WTC11 (cell line): ENCODE measurements around the gene KCNIP2. TPM values are rescaled to one million over a fixed set of nuclear protein-coding genes. Genes with fewer than 3 reads are reported as not detected.

Experiments
- ATAC-seq: fragments of 200-7000 bp; cut with Tn5 transposase; 2 replicates; pipeline ENCODE4 v1.10.0; 2021; ENCODE audit warnings: mild to moderate bottlenecking, moderate library complexity
- CTCF ChIA-PET: fragments of 300-600 bp; sonication (Branson Sonifier 250); formaldehyde crosslinking; loops from one replicate; lab custom pipeline; 2021; ENCODE audit warnings: antibody characterized with exemption; lab: Charles Lee
- POLR2A ChIA-PET: fragments of 350-600 bp; sonication (Branson Sonifier 250); formaldehyde crosslinking; loops from one replicate; lab custom pipeline; 2021; ENCODE audit warnings: antibody characterized with exemption; lab: Charles Lee
- DNase-seq: peaks from one replicate; pipeline ENCODE4 v3.0.0; 2021; ENCODE audit warnings: low spot score
- H3K27ac Mint-ChIP-seq: 2 replicates; pipeline ENCODE4 v1.8.0; 2021; ENCODE audit warnings: mixed read lengths
- H3K27me3 Mint-ChIP-seq: 2 replicates; pipeline ENCODE4 v1.8.0; 2021; ENCODE audit warnings: low read depth, mild to moderate bottlenecking, moderate library complexity, mixed read lengths
- H3K36me3 Mint-ChIP-seq: 2 replicates; pipeline ENCODE4 v1.8.0; 2021; ENCODE audit warnings: mixed read lengths
- H3K4me1 Mint-ChIP-seq: 2 replicates; pipeline ENCODE4 v1.8.0; 2022; ENCODE audit warnings: mixed read lengths
- H3K4me3 Mint-ChIP-seq: 2 replicates; pipeline ENCODE4 v1.8.0; 2021; ENCODE audit warnings: mild to moderate bottlenecking, moderate library complexity, mixed read lengths
- H3K9me3 Mint-ChIP-seq: 2 replicates; pipeline ENCODE4 v1.8.0; 2021; ENCODE audit warnings: mixed read lengths
- ETV6 ChIP-seq: sonication (generic); formaldehyde crosslinking; IDR thresholded peaks from 2 replicates; pipeline ENCODE4 v1.8.1; 2022; ENCODE audit warnings: mild to moderate bottlenecking, missing genetic modification reagents
- FOXJ3 ChIP-seq: sonication (generic); formaldehyde crosslinking; IDR thresholded peaks from 2 replicates; pipeline ENCODE4 v1.9.0; 2021; ENCODE audit warnings: missing genetic modification reagents, mild to moderate bottlenecking, borderline replicate concordance
- FOXK1 ChIP-seq: sonication (generic); formaldehyde crosslinking; IDR thresholded peaks from 2 replicates; pipeline ENCODE4 v1.8.0; 2022; ENCODE audit warnings: mild to moderate bottlenecking, moderate library complexity, missing genetic modification reagents
- IRF2 ChIP-seq: sonication (generic); formaldehyde crosslinking; IDR thresholded peaks from 2 replicates; pipeline ENCODE4 v1.8.0; 2022; ENCODE audit warnings: low read depth, missing genetic modification reagents, borderline replicate concordance
- NFE2L1 ChIP-seq: sonication (generic); formaldehyde crosslinking; IDR thresholded peaks from 2 replicates; pipeline ENCODE4 v1.8.1; 2023; ENCODE audit warnings: missing genetic modification reagents
- NFYB ChIP-seq: sonication (generic); formaldehyde crosslinking; conservative IDR thresholded peaks from 2 replicates; pipeline ENCODE4 v1.8.0; 2022; ENCODE audit warnings: low read depth, missing genetic modification reagents
- NR1H2 ChIP-seq: sonication (generic); formaldehyde crosslinking; IDR thresholded peaks from 2 replicates; pipeline ENCODE4 v1.9.0; 2021; ENCODE audit warnings: mild to moderate bottlenecking, moderate library complexity, missing genetic modification reagents
- NR3C1 ChIP-seq: sonication (generic); formaldehyde crosslinking; conservative IDR thresholded peaks from 2 replicates; pipeline ENCODE4 v1.8.1; 2023; ENCODE audit warnings: low read depth, mild to moderate bottlenecking, missing genetic modification reagents
- SMAD3 ChIP-seq: sonication (generic); formaldehyde crosslinking; IDR thresholded peaks from 2 replicates; pipeline ENCODE4 v1.8.0; 2022; ENCODE audit warnings: missing genetic modification reagents, mild to moderate bottlenecking, borderline replicate concordance
- SMAD4 ChIP-seq: sonication (generic); formaldehyde crosslinking; IDR thresholded peaks from 2 replicates; pipeline ENCODE4 v1.8.0; 2022; ENCODE audit warnings: mild to moderate bottlenecking, missing genetic modification reagents
- SP1 ChIP-seq: sonication (generic); formaldehyde crosslinking; conservative IDR thresholded peaks from 2 replicates; pipeline ENCODE4 v1.8.1; 2022; ENCODE audit warnings: missing genetic modification reagents
- ZBTB21 ChIP-seq: sonication (generic); formaldehyde crosslinking; IDR thresholded peaks from 2 replicates; pipeline ENCODE4 v1.8.1; 2023; ENCODE audit warnings: mild to moderate bottlenecking, missing genetic modification reagents, borderline replicate concordance
- ZNF121 ChIP-seq: sonication (generic); formaldehyde crosslinking; IDR thresholded peaks from 2 replicates; pipeline ENCODE4 v1.8.0; 2023; ENCODE audit warnings: missing genetic modification reagents
- ZNF232 ChIP-seq: sonication (generic); formaldehyde crosslinking; IDR thresholded peaks from 2 replicates; pipeline ENCODE4 v1.8.0; 2022; ENCODE audit warnings: mild to moderate bottlenecking, missing genetic modification reagents
- ZNF416 ChIP-seq: fragments of 250-450 bp; sonication (Bioruptor Pico); IDR thresholded peaks from 2 replicates; pipeline ENCODE4 v1.9.0; 2021; ENCODE audit warnings: mild to moderate bottlenecking, inconsistent platforms
- ZNF423 ChIP-seq: fragments of 250-450 bp; sonication (Bioruptor Pico); IDR thresholded peaks from 2 replicates; pipeline ENCODE4 v2.1.2; 2022; ENCODE audit warnings: mild to moderate bottlenecking, moderate library complexity
- total RNA-seq: library from RNA; stranded (reverse); gene quantifications from 3 replicates; pipeline ENCODE4 v1.2.3, GENCODE V29; 2021
- TF ChIP-seq, protein P1 (sequence below): sonication (generic); formaldehyde crosslinking; IDR thresholded peaks from 2 replicates; pipeline ENCODE4 v1.8.1; 2023; ENCODE audit warnings: mild to moderate bottlenecking, missing genetic modification reagents
- TF ChIP-seq, protein P2 (sequence below): sonication (generic); formaldehyde crosslinking; IDR thresholded peaks from 2 replicates; pipeline ENCODE4 v1.8.1; 2022; ENCODE audit warnings: mild to moderate bottlenecking, missing genetic modification reagents, moderate library complexity, borderline replicate concordance
- TF ChIP-seq, protein P3 (sequence below): sonication (generic); formaldehyde crosslinking; IDR thresholded peaks from 2 replicates; pipeline ENCODE4 v1.8.1; 2022; ENCODE audit warnings: low read depth, mild to moderate bottlenecking, moderate library complexity, missing genetic modification reagents, borderline replicate concordance
- TF ChIP-seq, protein P4 (sequence below): sonication (generic); formaldehyde crosslinking; IDR thresholded peaks from 2 replicates; pipeline ENCODE4 v1.8.1; 2022; ENCODE audit warnings: missing genetic modification reagents, borderline replicate concordance
- TF ChIP-seq, protein P5 (sequence below): sonication (generic); formaldehyde crosslinking; IDR thresholded peaks from 2 replicates; pipeline ENCODE4 v1.8.0; 2023; ENCODE audit warnings: missing genetic modification reagents
- TF ChIP-seq, protein P6 (sequence below): fragments of 250-450 bp; sonication (Bioruptor Pico); IDR thresholded peaks from 2 replicates; pipeline ENCODE4 v1.9.0; 2021; ENCODE audit warnings: moderate library complexity, mild to moderate bottlenecking, inconsistent platforms, borderline replicate concordance
- TF ChIP-seq, protein P7 (sequence below): fragments of 250-450 bp; sonication (Bioruptor Pico); IDR thresholded peaks from 2 replicates; pipeline ENCODE4 v2.1.2; 2022; ENCODE audit warnings: mild to moderate bottlenecking, moderate library complexity
- TF ChIP-seq, protein P8 (sequence below): fragments of 250-450 bp; sonication (Bioruptor Pico); IDR thresholded peaks from 2 replicates; pipeline ENCODE4 v1.8.0; 2021; ENCODE audit warnings: mild to moderate bottlenecking

KCNIP2 gene
- total RNA-seq, 1 experiment from 2014 or later: 5.2 TPM

DNA sequence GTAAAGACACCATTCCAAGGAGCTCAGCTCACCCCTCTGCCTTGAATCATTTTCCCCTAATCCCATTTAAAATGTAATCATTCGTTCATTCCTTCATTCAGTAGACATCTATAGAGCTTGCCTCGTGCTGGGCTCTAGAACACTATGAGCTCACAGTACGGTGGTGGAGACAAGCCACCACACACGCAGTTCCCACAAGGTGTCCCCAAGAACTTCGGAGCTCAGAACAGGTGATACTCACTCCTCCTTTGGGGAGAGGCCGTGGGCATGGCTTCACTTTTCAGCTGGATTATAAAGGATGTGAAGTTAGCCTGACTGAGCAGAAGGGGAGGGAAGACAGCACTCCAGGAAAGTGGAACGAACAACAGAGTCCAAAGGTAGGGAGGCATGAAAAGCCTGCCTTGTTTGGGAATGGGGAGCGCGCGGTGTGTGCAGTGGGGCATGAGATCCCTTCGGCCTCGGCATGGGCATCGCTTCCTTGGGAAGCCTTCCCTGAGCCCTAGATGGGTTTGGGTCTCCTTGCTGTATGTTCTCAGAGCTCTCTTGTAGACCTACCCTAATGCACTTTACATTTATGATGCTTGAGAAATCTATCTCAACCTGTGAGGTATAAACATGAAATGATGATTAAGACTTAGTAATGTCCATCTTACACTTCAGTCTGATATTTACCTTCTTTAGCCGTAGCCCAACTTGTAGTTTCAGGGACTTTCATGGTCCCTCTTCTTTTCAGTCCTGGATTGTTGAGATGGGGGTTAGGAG, 24.5 kb downstream of the KCNIP2 start (continued):
- TF ChIP-seq, protein P1, sequence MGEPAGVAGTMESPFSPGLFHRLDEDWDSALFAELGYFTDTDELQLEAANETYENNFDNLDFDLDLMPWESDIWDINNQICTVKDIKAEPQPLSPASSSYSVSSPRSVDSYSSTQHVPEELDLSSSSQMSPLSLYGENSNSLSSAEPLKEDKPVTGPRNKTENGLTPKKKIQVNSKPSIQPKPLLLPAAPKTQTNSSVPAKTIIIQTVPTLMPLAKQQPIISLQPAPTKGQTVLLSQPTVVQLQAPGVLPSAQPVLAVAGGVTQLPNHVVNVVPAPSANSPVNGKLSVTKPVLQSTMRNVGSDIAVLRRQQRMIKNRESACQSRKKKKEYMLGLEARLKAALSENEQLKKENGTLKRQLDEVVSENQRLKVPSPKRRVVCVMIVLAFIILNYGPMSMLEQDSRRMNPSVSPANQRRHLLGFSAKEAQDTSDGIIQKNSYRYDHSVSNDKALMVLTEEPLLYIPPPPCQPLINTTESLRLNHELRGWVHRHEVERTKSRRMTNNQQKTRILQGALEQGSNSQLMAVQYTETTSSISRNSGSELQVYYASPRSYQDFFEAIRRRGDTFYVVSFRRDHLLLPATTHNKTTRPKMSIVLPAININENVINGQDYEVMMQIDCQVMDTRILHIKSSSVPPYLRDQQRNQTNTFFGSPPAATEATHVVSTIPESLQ (CRISPR knock-in tag): no peak
- TF ChIP-seq FOXJ3 (no peak), SP1 (CRISPR knock-in tag) (no peak), NR3C1 (no peak), SMAD3 (CRISPR knock-in tag) (no peak)

DNA sequence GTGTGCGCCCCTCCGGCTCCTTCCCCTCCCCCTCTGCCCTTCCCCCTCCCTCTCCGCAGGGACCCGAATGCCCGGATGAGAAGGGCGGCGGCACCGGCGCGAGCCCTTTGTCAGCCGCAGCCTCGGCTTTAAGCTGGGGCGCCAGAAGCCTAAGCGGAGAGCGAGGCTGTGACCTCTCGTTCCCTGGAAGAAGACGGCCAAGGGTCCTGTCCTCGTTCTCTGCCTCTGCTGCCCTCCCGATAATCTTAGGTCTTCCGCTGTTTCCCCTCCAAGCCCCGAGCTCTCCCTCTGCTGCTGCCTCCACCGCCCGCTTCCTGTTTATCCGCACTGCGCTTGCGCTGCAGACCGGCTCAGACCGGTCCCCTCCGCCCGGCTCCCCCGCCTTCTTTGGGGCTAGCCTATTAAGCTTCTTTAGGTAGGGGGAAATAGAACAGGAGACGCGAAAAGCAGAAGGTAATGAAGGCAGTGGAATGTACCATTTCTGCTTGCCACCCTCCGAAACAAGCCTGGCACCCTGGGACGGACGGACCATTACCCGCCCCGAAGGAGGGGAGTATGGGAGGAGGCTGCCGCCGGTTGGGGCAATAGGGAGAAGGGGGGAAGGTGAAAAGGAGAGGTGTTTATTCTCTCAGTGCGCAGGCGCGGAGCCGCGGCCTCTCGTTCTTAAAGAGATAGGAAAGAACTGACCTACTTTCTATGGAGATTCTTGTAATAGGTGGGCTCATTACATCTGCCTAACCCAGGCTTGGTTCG, 25.3 kb downstream of the KCNIP2 start, which contains the start of gene OGA:
Gene OGA (minus strand): TSS at position 326 of the 753 bp plus-strand sequence. CDS start 422 bp downstream, outside the sequence.
- POLR2A ChIA-PET: interaction anchor here (0.5 to 3.2 kb wide), 23 partner anchors 10 to 1177 kb away, joined by 3 to 34 read pairs (median 5); partner anchors contain the start of genes ARMH3, DPCD, KCNIP2 and NPM3
- DNase-seq: peak; percentile 98
- no peaks in the 10 kb centered on the region for H3K27me3 Mint-ChIP-seq
- H3K27ac Mint-ChIP-seq: peak within 1 kb of the TSS; percentile 98
- CTCF ChIA-PET: interaction anchor here (0.7 to 8.4 kb wide), 16 partner anchors 11 to 517 kb away, joined by 3 to 89 read pairs (median 8); partner anchors contain the start of genes KCNIP2 and NPM3
- peaks cover 2% of the 10 kb centered on the region for H3K36me3 Mint-ChIP-seq
- ATAC-seq: peak; percentile 91
- peak within 1 kb of the TSS; percentile 88 for H3K4me3 Mint-ChIP-seq
- peaks cover 26% of the 10 kb centered on the region for H3K4me1 Mint-ChIP-seq
- H3K9me3 Mint-ChIP-seq: no peaks in the 10 kb centered on the region
- TF ChIP-seq, protein P2, sequence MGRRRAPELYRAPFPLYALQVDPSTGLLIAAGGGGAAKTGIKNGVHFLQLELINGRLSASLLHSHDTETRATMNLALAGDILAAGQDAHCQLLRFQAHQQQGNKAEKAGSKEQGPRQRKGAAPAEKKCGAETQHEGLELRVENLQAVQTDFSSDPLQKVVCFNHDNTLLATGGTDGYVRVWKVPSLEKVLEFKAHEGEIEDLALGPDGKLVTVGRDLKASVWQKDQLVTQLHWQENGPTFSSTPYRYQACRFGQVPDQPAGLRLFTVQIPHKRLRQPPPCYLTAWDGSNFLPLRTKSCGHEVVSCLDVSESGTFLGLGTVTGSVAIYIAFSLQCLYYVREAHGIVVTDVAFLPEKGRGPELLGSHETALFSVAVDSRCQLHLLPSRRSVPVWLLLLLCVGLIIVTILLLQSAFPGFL (CRISPR knock-in tag): no peak
- TF ChIP-seq, protein P3, sequence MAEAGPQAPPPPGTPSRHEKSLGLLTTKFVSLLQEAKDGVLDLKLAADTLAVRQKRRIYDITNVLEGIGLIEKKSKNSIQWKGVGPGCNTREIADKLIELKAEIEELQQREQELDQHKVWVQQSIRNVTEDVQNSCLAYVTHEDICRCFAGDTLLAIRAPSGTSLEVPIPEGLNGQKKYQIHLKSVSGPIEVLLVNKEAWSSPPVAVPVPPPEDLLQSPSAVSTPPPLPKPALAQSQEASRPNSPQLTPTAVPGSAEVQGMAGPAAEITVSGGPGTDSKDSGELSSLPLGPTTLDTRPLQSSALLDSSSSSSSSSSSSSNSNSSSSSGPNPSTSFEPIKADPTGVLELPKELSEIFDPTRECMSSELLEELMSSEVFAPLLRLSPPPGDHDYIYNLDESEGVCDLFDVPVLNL: no peak
- TF ChIP-seq, protein P4, sequence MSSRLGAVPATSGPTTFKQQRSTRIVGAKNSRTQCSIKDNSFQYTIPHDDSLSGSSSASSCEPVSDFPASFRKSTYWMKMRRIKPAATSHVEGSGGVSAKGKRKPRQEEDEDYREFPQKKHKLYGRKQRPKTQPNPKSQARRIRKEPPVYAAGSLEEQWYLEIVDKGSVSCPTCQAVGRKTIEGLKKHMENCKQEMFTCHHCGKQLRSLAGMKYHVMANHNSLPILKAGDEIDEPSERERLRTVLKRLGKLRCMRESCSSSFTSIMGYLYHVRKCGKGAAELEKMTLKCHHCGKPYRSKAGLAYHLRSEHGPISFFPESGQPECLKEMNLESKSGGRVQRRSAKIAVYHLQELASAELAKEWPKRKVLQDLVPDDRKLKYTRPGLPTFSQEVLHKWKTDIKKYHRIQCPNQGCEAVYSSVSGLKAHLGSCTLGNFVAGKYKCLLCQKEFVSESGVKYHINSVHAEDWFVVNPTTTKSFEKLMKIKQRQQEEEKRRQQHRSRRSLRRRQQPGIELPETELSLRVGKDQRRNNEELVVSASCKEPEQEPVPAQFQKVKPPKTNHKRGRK (CRISPR knock-in tag): no peak
- no peak for TF ChIP-seq ZNF121 (CRISPR knock-in tag)
- no peak for TF ChIP-seq ZNF232 (CRISPR knock-in tag)
- TF ChIP-seq, protein P5, sequence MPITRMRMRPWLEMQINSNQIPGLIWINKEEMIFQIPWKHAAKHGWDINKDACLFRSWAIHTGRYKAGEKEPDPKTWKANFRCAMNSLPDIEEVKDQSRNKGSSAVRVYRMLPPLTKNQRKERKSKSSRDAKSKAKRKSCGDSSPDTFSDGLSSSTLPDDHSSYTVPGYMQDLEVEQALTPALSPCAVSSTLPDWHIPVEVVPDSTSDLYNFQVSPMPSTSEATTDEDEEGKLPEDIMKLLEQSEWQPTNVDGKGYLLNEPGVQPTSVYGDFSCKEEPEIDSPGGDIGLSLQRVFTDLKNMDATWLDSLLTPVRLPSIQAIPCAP (CRISPR knock-in tag): no peak
- TF ChIP-seq, protein P6, sequence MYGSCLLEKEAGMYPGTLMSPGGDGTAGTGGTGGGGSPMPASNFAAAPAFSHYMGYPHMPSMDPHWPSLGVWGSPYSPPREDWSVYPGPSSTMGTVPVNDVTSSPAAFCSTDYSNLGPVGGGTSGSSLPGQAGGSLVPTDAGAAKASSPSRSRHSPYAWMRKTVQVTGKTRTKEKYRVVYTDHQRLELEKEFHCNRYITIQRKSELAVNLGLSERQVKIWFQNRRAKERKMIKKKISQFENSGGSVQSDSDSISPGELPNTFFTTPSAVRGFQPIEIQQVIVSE (CRISPR knock-in tag): no peak
- TF ChIP-seq ETV6 (CRISPR knock-in tag): peak; percentile 78
- TF ChIP-seq ZBTB21: peak; percentile 53; the same call in 1 of the 2 replicates
- TF ChIP-seq NFE2L1 (CRISPR knock-in tag): peak; percentile 86
- TF ChIP-seq IRF2 (CRISPR knock-in tag): no peak
- no peak for TF ChIP-seq NR1H2
- TF ChIP-seq, protein P7, sequence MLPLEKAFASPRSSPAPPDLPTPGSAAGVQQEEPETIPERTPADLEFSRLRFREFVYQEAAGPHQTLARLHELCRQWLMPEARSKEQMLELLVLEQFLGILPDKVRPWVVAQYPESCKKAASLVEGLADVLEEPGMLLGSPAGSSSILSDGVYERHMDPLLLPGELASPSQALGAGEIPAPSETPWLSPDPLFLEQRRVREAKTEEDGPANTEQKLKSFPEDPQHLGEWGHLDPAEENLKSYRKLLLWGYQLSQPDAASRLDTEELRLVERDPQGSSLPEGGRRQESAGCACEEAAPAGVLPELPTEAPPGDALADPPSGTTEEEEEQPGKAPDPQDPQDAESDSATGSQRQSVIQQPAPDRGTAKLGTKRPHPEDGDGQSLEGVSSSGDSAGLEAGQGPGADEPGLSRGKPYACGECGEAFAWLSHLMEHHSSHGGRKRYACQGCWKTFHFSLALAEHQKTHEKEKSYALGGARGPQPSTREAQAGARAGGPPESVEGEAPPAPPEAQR (CRISPR knock-in tag): no peak
- TF ChIP-seq, protein P8, sequence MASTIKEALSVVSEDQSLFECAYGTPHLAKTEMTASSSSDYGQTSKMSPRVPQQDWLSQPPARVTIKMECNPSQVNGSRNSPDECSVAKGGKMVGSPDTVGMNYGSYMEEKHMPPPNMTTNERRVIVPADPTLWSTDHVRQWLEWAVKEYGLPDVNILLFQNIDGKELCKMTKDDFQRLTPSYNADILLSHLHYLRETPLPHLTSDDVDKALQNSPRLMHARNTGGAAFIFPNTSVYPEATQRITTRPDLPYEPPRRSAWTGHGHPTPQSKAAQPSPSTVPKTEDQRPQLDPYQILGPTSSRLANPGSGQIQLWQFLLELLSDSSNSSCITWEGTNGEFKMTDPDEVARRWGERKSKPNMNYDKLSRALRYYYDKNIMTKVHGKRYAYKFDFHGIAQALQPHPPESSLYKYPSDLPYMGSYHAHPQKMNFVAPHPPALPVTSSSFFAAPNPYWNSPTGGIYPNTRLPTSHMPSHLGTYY: no peak
- no peak for TF ChIP-seq ZNF423 (CRISPR knock-in tag)
- 0 out of 2 replicates have a peak, but pooled peaks have one; percentile 22 for TF ChIP-seq NFYB (CRISPR knock-in tag)
- TF ChIP-seq SMAD4 (CRISPR knock-in tag): no peak
- TF ChIP-seq ZNF416: no peak
- peak; percentile 96 for TF ChIP-seq FOXK1 (CRISPR knock-in tag)
